Skeletal muscle tissue (tissue), 4 donors: ENCODE data around the gene PTCRA. TPM values are rescaled to one million over a fixed set of nuclear protein-coding genes. Genes with fewer than 3 reads are reported as not detected.
A peak's percentile ranks its signal among the peaks of the same experiment; 100 is the strongest.
"Not testable (repeated sequence)": the region's sequence is repeated elsewhere in the genome, so short reads cannot be mapped to it uniquely, and the experiment has no call there.

Experiments used
- H3K27ac ChIP-seq: one replicate; pipeline ENCODE4 v1.7.0; 2013; ENCODE audit warnings: mild to moderate bottlenecking, low read depth, low read length, inconsistent platforms
- H3K27me3 ChIP-seq, 3 donors: one replicate each; pipeline ENCODE4 v1.7.0; 2013; ENCODE audit warnings: low read length in 3 of 3; ENCODE audit not compliant: control insufficient read depth in 3 of 3, insufficient read depth in 3 of 3
- H3K36me3 ChIP-seq, 3 donors: one replicate each; pipeline ENCODE4 v1.7.0; 2013; ENCODE audit warnings: low read length in 3 of 3; ENCODE audit not compliant: control insufficient read depth in 3 of 3, insufficient read depth in 3 of 3
- H3K4me1 ChIP-seq, 3 donors: one replicate each; pipeline ENCODE4 v1.7.0; 2013; ENCODE audit warnings: low read length in 3 of 3, mild to moderate bottlenecking in 3 of 3; ENCODE audit not compliant: control insufficient read depth in 3 of 3, insufficient read depth in 3 of 3
- H3K4me3 ChIP-seq, 3 donors: one replicate each; pipeline ENCODE4 v1.7.0; 2013; ENCODE audit warnings: low read length in 3 of 3
- H3K9ac ChIP-seq, 3 donors: one replicate each; pipeline ENCODE4 v1.7.0; 2013; ENCODE audit warnings: low read length in 3 of 3, mild to moderate bottlenecking in 3 of 3, moderate library complexity in 2 of 3, low read depth in 1 of 3
- H3K9me3 ChIP-seq, 3 donors: one replicate each; pipeline ENCODE4 v1.7.0; 2013; ENCODE audit warnings: low read length in 3 of 3; ENCODE audit not compliant: control insufficient read depth in 3 of 3
- total RNA-seq: library from RNA; depleted of rRNA; stranded (reverse); fragments of >200 nt; gene quantifications from one replicate; pipeline ENCODE4 v1.2.3, GENCODE V29; 2014
- donor health status: Osteomylitis.

The PTCRA gene
- total RNA-seq, 1 donor from 2014 or later, result 1.0 TPM

- H3K9me3 ChIP-seq, H3K27me3 ChIP-seq, H3K27ac ChIP-seq, H3K9ac ChIP-seq, H3K4me3 ChIP-seq: not testable (repeated sequence)
- H3K36me3 ChIP-seq, result peaks cover 23 to 34% (median 30%) of the 10 kb centered on the region in 3 donors
- H3K4me1 ChIP-seq, result peaks cover 12 to 17% (median 14%) of the 10 kb centered on the region in 3 donors
Observed at GRCh38 chr6:42888201-42888600, 27.7 kb upstream of the PTCRA start.

DNA sequence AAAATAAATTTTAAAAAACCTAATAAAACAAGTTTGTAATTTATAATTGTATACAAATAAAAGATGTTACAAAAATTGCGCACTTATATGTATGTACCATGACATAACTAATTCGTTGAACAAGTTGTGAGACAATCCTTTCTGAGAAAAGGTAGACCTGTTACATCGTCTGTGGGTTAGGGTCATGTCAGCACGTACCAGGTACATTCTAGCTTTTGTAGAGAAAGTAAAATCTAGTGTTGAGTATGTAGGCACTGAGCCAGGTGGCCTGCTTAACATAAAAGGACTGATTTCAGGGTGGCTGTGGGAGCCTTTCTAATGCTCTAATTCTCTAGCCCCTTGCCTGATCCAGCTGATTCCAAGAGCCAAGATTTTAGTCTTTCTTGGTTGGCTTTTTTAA is 26.0 kb upstream of the PTCRA start:
- Histone ChIP-seq H3K4me3 (peak overlapping the region; percentile 91 to 97 (median 96)), H3K9ac (peak overlapping the region; percentile 90 to 98 (median 94)), H3K4me1 (peaks cover 12 to 17% (median 14%) of the 10 kb centered on the region in 3 donors), H3K36me3 (peaks cover 6 to 18% (median 14%) of the 10 kb centered on the region in 3 donors), H3K9me3 (no peaks in the 10 kb centered on the region), H3K27ac (peak overlapping the region; percentile 85), H3K27me3 (no peaks in the 10 kb centered on the region)

DNA sequence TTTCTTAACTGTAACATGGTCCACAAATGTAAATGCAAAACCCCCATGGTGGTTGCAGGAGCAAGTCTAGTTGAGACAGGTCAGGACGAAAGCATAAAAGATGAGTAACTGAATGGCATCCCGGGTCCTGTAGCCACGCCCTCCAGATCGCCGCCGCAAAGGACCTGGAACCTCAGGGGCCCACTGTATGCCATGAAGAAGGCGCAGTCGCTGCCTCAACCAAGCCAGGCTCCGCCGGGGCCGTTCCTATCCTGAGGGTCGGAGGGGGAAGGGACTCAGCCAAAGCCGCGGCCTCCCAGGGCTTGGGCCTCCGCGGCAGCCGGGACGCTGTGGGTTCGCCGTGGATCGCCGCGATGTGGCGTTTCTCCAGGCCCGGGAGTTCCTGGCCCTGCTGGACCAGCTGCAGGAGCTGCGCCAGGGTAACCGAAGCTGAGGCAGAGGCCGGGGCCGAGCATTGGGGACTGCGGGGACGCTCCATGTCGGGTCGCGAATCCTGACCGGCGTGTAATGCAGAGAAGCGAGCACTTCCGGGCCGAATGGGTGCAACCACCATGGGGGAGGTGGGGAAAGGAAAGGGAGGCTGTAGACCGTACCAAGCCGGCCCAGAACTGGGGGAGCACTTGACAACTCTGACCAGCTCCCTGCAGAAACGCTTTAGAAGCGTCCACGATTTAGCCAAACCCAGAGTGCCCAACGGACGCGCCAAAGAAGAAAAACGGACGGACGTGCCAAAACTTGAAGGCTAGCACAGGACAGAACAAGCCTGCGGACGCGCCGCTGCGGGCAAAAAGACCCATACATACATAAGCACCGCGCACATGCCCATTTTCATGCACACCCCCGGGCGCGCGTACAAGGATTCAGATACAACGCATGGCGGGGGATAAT is 25.3 kb upstream of the PTCRA start:
- Histone ChIP-seq H3K4me1 (peaks cover 12 to 17% (median 14%) of the 10 kb centered on the region in 3 donors), H3K27ac (peak overlapping the region; percentile 85), H3K4me3 (peak overlapping the region; percentile 91 to 97 (median 96)), H3K36me3 (peaks cover 3 to 12% (median 7%) of the 10 kb centered on the region in 3 donors), H3K9ac (peak overlapping the region; percentile 90 to 98 (median 94)), H3K27me3 (no peaks in the 10 kb centered on the region), H3K9me3 (no peaks in the 10 kb centered on the region)

DNA sequence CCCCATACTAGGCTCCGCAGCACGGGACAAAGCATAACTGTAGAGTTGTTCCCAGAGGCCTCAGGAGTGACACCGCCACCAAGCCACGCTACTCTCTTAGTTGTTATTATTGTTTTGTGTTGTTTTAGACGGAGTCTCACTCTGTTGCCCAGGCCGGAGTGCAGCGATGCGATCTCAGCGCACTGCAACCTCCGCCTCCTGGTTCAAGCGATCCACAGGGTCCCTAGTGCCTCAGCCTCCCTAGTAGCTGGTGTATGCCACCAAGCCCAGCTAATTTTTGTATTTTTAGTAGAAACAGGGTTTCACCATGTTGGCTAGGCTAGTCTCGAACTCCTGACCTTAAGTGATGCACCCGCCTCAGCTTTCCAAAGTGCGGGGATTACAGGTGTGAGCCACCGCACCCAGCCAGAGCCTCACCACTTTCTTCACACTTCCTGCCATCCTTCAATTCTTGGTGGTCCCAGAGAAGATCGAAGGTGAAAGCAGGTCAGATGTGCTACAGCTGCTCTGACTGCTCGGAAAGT is 24.6 kb upstream of the PTCRA start:
- no peaks in the 10 kb centered on the region for H3K27me3 ChIP-seq
- peak overlapping the region; percentile 91 to 97 (median 96) for H3K4me3 ChIP-seq
- H3K27ac ChIP-seq, result peak overlapping the region; percentile 85
- H3K4me1 ChIP-seq, result peaks cover 15 to 18% (median 17%) of the 10 kb centered on the region in 3 donors
- no peaks in the 10 kb centered on the region for H3K9me3 ChIP-seq
- peaks cover 0 to 6% (median 0%) of the 10 kb centered on the region in 3 donors for H3K36me3 ChIP-seq
- peak overlapping the region; percentile 90 to 98 (median 94) for H3K9ac ChIP-seq

- not testable (repeated sequence) for H3K27ac ChIP-seq
Observed at GRCh38 chr6:42894041-42894828, 21.6 kb upstream of the PTCRA start.

GRCh38 chr6:42896178-42896719 is 19.6 kb upstream of the PTCRA start:
- H3K9ac ChIP-seq, result peak overlapping the region in 1 of 3 donors; percentile 26
- no peak overlapping the region for H3K27ac ChIP-seq

More at GRCh38 chr6:42894041-42894828, 21.6 kb upstream of the PTCRA start:
- H3K4me1 ChIP-seq, result peaks cover 15 to 29% (median 21%) of the 10 kb centered on the region in 3 donors
- H3K4me3 ChIP-seq, H3K9ac ChIP-seq, H3K36me3 ChIP-seq, H3K9me3 ChIP-seq, H3K27me3 ChIP-seq: not testable (repeated sequence)

DNA sequence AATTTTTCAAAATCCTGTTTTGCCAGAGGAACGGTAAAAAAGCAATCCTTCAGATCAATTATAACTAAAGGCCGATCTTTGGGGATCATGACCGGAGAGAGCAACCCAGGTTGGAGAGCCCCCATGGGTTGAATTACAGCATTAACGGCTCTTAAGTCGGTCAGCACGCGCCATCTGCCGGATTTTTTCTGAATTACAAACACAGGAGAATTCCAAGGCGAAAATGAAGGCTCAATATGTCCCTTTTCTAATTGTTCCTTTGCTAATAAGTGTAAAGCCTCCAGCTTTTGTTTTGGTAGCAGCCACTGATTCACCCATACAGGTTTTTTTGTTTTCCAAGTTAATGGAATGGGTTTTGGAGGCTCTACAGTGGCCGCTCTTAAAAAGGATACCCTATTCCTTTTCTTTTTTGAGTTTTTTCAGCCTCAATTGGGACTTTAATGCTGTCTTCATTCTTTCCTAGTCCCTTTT is 16.9 kb upstream of the PTCRA start:
- peak overlapping the region in 1 of 3 donors; percentile 24 for H3K4me3 ChIP-seq
- H3K9me3 ChIP-seq, result no peaks in the 10 kb centered on the region
- peak overlapping the region in 1 of 3 donors; percentile 16 for H3K9ac ChIP-seq
- H3K4me1 ChIP-seq, result peaks cover 10 to 19% (median 15%) of the 10 kb centered on the region in 3 donors
- H3K27me3 ChIP-seq, result no peaks in the 10 kb centered on the region
- H3K27ac ChIP-seq, result no peak overlapping the region
- no peaks in the 10 kb centered on the region for H3K36me3 ChIP-seq

More at GRCh38 chr6:42896178-42896719, 19.6 kb upstream of the PTCRA start:
- Histone ChIP-seq H3K27me3 (no peaks in the 10 kb centered on the region), H3K4me3 (no peak overlapping the region), H3K36me3 (no peaks in the 10 kb centered on the region), H3K9me3 (no peaks in the 10 kb centered on the region), H3K4me1 (peaks cover 4 to 17% (median 11%) of the 10 kb centered on the region in 3 donors)

GRCh38 chr6:42899871-42900270 is 16.0 kb upstream of the PTCRA start:
- H3K9me3 ChIP-seq, result no peaks in the 10 kb centered on the region
- no peaks in the 10 kb centered on the region for H3K36me3 ChIP-seq
- H3K4me3 ChIP-seq, result no peak overlapping the region
- no peak overlapping the region for H3K27ac ChIP-seq
- H3K9ac ChIP-seq, result no peak overlapping the region
- H3K4me1 ChIP-seq, result peaks cover 10 to 19% (median 15%) of the 10 kb centered on the region in 3 donors
- H3K27me3 ChIP-seq, result no peaks in the 10 kb centered on the region

- Histone ChIP-seq H3K9me3 (no peaks in the 10 kb centered on the region), H3K4me1 (peaks cover 7 to 15% (median 13%) of the 10 kb centered on the region in 3 donors), H3K9ac (peak overlapping the region; percentile 23 to 50 (median 40)), H3K36me3 (no peaks in the 10 kb centered on the region), H3K27me3 (no peaks in the 10 kb centered on the region), H3K27ac (no peak overlapping the region), H3K4me3 (peak overlapping the region in 2 of 3 donors; percentile 39 to 46)
Observed at GRCh38 chr6:42901538-42901957, 14.3 kb upstream of the PTCRA start.
